Placental pericyte (primary cell): ENCODE results near the gene TMEM131. TPM values are rescaled to one million over a fixed set of nuclear protein-coding genes. Genes with fewer than 3 reads are reported as not detected.

ENCODE experiments used
- small RNA-seq: library from RNA; depleted of rRNA; stranded (forward); fragments of <200 nt; gene quantifications from one replicate; pipeline ENCODE3, GENCODE V24; 2012; ENCODE audit warnings: low replicate concordance
- total RNA-seq: library from RNA; depleted of rRNA; stranded (reverse); fragments of >200 nt; gene quantifications from 2 replicates; pipeline ENCODE4 v1.2.3, GENCODE V29; 2012

The TMEM131 gene, protein sequence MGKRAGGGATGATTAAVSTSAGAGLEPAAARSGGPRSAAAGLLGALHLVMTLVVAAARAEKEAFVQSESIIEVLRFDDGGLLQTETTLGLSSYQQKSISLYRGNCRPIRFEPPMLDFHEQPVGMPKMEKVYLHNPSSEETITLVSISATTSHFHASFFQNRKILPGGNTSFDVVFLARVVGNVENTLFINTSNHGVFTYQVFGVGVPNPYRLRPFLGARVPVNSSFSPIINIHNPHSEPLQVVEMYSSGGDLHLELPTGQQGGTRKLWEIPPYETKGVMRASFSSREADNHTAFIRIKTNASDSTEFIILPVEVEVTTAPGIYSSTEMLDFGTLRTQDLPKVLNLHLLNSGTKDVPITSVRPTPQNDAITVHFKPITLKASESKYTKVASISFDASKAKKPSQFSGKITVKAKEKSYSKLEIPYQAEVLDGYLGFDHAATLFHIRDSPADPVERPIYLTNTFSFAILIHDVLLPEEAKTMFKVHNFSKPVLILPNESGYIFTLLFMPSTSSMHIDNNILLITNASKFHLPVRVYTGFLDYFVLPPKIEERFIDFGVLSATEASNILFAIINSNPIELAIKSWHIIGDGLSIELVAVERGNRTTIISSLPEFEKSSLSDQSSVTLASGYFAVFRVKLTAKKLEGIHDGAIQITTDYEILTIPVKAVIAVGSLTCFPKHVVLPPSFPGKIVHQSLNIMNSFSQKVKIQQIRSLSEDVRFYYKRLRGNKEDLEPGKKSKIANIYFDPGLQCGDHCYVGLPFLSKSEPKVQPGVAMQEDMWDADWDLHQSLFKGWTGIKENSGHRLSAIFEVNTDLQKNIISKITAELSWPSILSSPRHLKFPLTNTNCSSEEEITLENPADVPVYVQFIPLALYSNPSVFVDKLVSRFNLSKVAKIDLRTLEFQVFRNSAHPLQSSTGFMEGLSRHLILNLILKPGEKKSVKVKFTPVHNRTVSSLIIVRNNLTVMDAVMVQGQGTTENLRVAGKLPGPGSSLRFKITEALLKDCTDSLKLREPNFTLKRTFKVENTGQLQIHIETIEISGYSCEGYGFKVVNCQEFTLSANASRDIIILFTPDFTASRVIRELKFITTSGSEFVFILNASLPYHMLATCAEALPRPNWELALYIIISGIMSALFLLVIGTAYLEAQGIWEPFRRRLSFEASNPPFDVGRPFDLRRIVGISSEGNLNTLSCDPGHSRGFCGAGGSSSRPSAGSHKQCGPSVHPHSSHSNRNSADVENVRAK (N-terminal part only)
- total RNA-seq, result 40.5 and 61.8 TPM in 2 replicates

DNA sequence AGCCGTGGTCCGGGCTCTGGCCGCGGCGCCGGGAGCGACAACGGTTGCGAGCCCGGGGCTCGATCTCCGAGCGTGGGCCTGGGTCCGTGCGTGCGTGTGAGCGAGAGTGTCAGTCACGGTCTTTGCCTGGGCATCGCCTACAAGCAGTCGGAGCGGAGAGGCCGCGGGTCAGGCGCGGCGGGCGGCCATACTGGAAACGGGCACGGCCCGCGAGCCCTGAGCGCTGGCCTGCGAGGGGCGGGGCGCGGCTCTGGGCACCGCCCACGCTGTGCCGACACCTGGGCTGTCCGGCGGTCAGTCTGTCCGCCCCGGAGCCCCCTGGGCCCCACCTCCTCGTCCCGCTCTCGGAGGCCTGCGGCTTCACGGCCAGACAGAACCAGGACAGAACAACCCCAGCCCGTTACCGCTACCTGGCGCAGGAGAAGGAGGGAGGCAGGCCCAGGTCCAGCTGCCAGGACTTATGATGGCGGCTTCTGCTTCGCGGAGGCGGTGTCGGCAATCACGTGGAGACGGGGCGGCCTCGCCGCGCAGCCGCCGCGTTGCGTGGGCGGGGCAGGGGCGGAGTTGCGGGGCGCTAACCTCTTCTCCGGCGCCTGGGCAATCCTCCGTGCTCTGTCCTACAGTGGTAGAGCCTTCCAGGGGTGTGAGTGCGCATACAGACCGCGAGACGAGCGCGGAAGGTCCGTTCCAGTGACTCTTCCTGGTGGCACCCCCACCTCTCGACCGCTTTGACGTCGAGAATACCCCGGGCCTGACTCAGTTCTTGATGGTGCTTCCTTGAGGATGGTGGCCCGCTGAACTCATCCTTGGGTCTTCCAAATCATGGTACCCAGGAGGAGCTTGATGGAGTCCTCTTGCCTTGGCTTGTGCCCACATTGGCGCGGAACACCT is at the start of gene TMEM131:
Gene TMEM131, minus strand, starts transcription at position 215 of the 891 bp plus-strand sequence. CDS start 286 bp downstream, outside the sequence.

GRCh38 chr2:97713296-97714083 is 282.3 kb downstream of the TMEM131 start, which contains the start of gene ZAP70:
TSS of gene ZAP70 (plus strand) at chr2:97713576. CDS start at chr2:97724037, 10,461 bp downstream.

Small RNAs within 50 kb of the gene (small RNA-seq; reads per million reads assigned to genes)
- gene HMGN1P36 (not detected), gene RNU7-96P (not detected)

Other genes starting within 250 kb of the TMEM131 start
- gene VWA3B, start 91.2 kb upstream of the TMEM131 start, total RNA-seq, result not detected in 2 replicates